CD4-positive, alpha-beta T cell treated with Interferon alpha-2 for 1 hour (primary cell): ENCODE data around the gene POTEF.
"Not testable (repeated sequence)": the region's sequence is repeated elsewhere in the genome, so short reads cannot be mapped to it uniquely, and the experiment has no call there.

Experiments
- DNase-seq, 2 donors: peaks; one replicate each; pipeline ENCODE4 v3.0.0-alpha.2; 2020 to 2022

POTEF gene

GRCh38 chr2:130127726-130128125 is 1.3 kb downstream of the POTEF start:
- not testable (repeated sequence) for DNase-seq

GRCh38 chr2:130120924-130121323 is 8.1 kb downstream of the POTEF start:
- DNase-seq = not testable (repeated sequence)

- not testable (repeated sequence) for DNase-seq
Measured at GRCh38 chr2:130102597-130103363, 26.2 kb downstream of the POTEF start.

GRCh38 chr2:130062645-130063044 is 66.4 kb downstream of the POTEF start:
- DNase-seq = not testable (repeated sequence)

- not testable (repeated sequence) for DNase-seq
Measured at GRCh38 chr2:130059982-130060381, 69.0 kb downstream of the POTEF start.

- not testable (repeated sequence) for DNase-seq
Measured at GRCh38 chr2:130056336-130056735, 72.7 kb downstream of the POTEF start.

- not testable (repeated sequence) for DNase-seq
Measured at GRCh38 chr2:130053217-130053911, 75.7 kb downstream of the POTEF start.

- not testable (repeated sequence) for DNase-seq
Measured at GRCh38 chr2:130052376-130052775, 76.6 kb downstream of the POTEF start.

GRCh38 chr2:130048422-130048821 is 80.6 kb downstream of the POTEF start:
- DNase-seq = not testable (repeated sequence)

GRCh38 chr2:130038265-130038603 is 90.8 kb downstream of the POTEF start:
- not testable (repeated sequence) for DNase-seq

- DNase-seq = not testable (repeated sequence)
Measured at GRCh38 chr2:130025931-130026330, 103.1 kb downstream of the POTEF start.
